Uterus (tissue), 4 donors: ENCODE results near the gene DNAH6. TPM values are rescaled to one million over a fixed set of nuclear protein-coding genes. Genes with fewer than 3 reads are reported as not detected.

ENCODE experiments used
- DNase-seq, 2 donors: peaks; one replicate each; pipeline ENCODE4 v3.0.0-alpha.2; 2019 to 2020
- H3K27ac ChIP-seq, 2 donors: fragments of 200-600 bp; sonication (generic); 1 replicate in 1 of 2; 2 replicates in 1 of 2; pipeline ENCODE4 v1.5.1; 2016 to 2018
- H3K27me3 ChIP-seq, 2 donors: fragments of 200-600 bp; sonication (generic); one replicate each; pipeline ENCODE4 v1.5.1; 2018 to 2019; ENCODE audit warnings: control low read depth in 1 of 2
- H3K36me3 ChIP-seq, 2 donors: fragments of 200-600 bp; sonication (generic); one replicate each; pipeline ENCODE4 v1.5.1; 2019; ENCODE audit warnings: control low read depth in 1 of 2
- H3K4me1 ChIP-seq, 2 donors: fragments of 200-600 bp; sonication (generic); one replicate each; pipeline ENCODE4 v1.5.1; 2018 to 2019; ENCODE audit warnings: control low read depth in 1 of 2
- H3K4me3 ChIP-seq, 2 donors: fragments of 200-600 bp; sonication (generic); 1 replicate in 1 of 2; 2 replicates in 1 of 2; pipeline ENCODE4 v1.5.1; 2018 to 2019; ENCODE audit warnings: mild to moderate bottlenecking in 1 of 2
- H3K9me3 ChIP-seq, 2 donors: fragments of 200-600 bp; sonication (generic); one replicate each; pipeline ENCODE4 v1.5.1; 2019; ENCODE audit warnings: control low read depth in 1 of 2
- POLR2A ChIP-seq, 2 donors: fragments of 450-650 bp; IDR thresholded peaks; one replicate each; pipeline ENCODE4 v1.6.1; 2016; ENCODE audit warnings: antibody characterized with exemption in 2 of 2, mild to moderate bottlenecking in 1 of 2, moderate library complexity in 1 of 2
- intact Hi-C: fragments of 100-400 bp; cut with DNase I; formaldehyde crosslinking; loops from one replicate; pipeline ENCODE4 v1.15.1; 2023; ENCODE audit warnings: low total_unique reads
- total RNA-seq, 4 donors: library from RNA; depleted of rRNA in 3 of 4; stranded (reverse); fragments of >200 nt in 3 of 4; gene quantifications; one replicate each; pipeline versions ENCODE4 v1.1.0 to v1.2.4, GENCODE V29; 2014 to 2023
- TF ChIP-seq, protein P1 (sequence below), 4 experiments: fragments of 200-600 bp in 2 of 4; fragments of 450-650 bp in 2 of 4; sonication (generic) in 2 of 4; IDR thresholded peaks; one replicate each; pipeline ENCODE4 v1.5.1; 2016 to 2019; ENCODE audit warnings: antibody characterized with exemption in 4 of 4, mild to moderate bottlenecking in 2 of 4, moderate library complexity in 1 of 4
- donor health status: DM: yes; HTN: yes; CAD: no.

Gene DNAH6
- total RNA-seq, 4 donors from 2014 or later, result 1.0 to 8.4 (median 2.7) TPM

DNA sequence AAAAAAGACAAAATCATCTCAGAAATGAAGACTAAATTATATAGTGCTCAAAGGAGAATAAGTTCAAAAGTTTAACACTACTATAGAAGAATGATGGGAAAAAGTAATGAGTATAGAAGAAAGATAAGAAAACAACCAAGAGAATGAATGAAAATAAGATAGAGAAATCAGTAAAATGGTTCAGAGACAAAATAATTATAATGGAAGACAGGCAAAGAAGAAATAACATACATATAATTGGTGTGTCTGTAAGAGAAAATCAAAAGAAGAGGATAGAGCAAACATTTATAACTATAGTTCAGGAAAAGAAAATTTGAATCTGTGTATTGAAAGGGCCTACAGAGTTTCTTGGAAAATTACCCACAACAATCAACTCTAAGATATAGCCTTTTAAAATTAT is 43.5 kb downstream of the DNAH6 start:
- TF ChIP-seq POLR2A (IDR thresholded peaks at IDR 0.05), result no peak
- TF ChIP-seq, protein P1, sequence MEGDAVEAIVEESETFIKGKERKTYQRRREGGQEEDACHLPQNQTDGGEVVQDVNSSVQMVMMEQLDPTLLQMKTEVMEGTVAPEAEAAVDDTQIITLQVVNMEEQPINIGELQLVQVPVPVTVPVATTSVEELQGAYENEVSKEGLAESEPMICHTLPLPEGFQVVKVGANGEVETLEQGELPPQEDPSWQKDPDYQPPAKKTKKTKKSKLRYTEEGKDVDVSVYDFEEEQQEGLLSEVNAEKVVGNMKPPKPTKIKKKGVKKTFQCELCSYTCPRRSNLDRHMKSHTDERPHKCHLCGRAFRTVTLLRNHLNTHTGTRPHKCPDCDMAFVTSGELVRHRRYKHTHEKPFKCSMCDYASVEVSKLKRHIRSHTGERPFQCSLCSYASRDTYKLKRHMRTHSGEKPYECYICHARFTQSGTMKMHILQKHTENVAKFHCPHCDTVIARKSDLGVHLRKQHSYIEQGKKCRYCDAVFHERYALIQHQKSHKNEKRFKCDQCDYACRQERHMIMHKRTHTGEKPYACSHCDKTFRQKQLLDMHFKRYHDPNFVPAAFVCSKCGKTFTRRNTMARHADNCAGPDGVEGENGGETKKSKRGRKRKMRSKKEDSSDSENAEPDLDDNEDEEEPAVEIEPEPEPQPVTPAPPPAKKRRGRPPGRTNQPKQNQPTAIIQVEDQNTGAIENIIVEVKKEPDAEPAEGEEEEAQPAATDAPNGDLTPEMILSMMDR (IDR thresholded peaks at IDR 0.05), result no peak
- intact Hi-C loops, result no loop called here
- H3K27ac ChIP-seq, result no peak overlapping the region

DNA sequence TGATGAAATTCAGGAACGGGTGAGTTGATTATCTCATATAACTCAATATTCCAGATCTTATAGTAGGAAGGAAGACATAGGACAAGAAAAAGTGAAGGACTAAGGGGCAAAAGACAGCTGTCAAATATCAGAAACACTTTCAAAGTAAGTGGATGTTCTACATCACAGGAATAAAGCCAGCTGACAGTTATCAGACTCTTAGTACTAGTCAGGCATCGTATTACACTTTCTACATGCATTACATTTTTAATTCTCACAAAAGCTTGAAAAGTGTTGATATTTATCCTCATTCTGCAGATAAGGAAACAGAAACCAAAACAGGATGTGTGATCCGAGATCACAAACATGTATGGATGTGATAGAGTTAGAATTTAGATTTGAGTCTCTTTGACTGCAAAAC is 63.4 kb downstream of the DNAH6 start:
- Histone ChIP-seq H3K9me3 (no peaks in the 10 kb centered on the region), H3K4me1 (no peaks in the 10 kb centered on the region), H3K36me3 (no peaks in the 10 kb centered on the region), H3K4me3 (no peak overlapping the region), H3K27me3 (no peaks in the 10 kb centered on the region), H3K27ac (no peak overlapping the region)
- DNase-seq, result no peak
- TF ChIP-seq, protein P1 (IDR thresholded peaks at IDR 0.05), result no peak
- no peak for TF ChIP-seq POLR2A (IDR thresholded peaks at IDR 0.05)
- intact Hi-C loops, result no loop called here

More for the DNA sequence above, 43.5 kb downstream of the DNAH6 start:
- H3K4me3 ChIP-seq, result no peak overlapping the region
- no peaks in the 10 kb centered on the region for H3K36me3 ChIP-seq
- H3K9me3 ChIP-seq, result no peaks in the 10 kb centered on the region
- H3K4me1 ChIP-seq, result no peaks in the 10 kb centered on the region
- DNase-seq, result no peak
- H3K27me3 ChIP-seq, result no peaks in the 10 kb centered on the region

DNA sequence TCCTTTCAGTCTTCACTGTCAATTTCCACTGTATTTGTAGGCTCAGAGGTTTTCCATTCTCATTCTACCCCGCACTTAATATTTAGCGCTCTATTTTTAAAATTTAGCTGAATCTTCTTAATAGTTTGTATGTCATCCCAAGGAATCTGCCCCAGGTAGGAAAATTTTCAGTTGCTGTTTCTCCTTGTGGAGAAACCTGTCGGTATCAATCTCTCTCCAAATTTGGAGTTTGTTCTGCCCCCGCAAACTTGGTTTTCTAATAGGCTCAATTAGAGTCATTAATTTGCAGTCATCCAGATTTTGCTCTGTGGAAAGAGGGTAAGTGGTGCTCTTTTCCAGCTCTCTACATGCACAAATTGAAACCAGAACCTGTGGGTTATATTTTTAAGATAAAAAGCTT is 87.6 kb downstream of the DNAH6 start:
- Histone ChIP-seq H3K9me3 (no peaks in the 10 kb centered on the region), H3K36me3 (no peaks in the 10 kb centered on the region), H3K4me3 (no peak overlapping the region), H3K4me1 (no peaks in the 10 kb centered on the region), H3K27me3 (no peaks in the 10 kb centered on the region), H3K27ac (no peak overlapping the region)
- TF ChIP-seq, protein P1 (IDR thresholded peaks at IDR 0.05), result no peak
- no peak for TF ChIP-seq POLR2A (IDR thresholded peaks at IDR 0.05)
- DNase-seq, result no peak
- intact Hi-C loops, result no loop called here

DNA sequence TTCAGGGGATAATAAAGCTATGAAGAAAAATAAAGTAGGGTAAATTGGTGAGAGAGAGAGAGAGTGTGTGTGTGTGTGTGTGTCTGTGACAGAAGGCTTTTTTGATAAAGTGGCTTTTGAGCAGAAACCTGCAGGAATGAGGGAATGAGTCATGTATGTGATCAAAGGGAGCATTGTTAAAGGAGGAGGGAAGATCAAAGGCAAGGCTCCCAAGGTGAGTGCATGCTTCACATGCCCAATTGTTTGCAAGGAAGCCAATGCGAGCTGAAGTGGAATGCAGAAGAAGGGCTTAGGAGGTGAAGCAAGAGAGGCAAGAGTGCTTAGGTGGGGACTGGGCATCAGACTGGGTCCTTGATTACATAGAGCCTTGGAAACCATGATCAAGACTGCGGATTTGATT is 96.8 kb downstream of the DNAH6 start:
- H3K27ac ChIP-seq, result no peak overlapping the region
- H3K4me1 ChIP-seq, result no peaks in the 10 kb centered on the region
- peaks cover 0 to 6% of the 10 kb centered on the region in 2 donors for H3K9me3 ChIP-seq
- no peaks in the 10 kb centered on the region for H3K27me3 ChIP-seq
- H3K4me3 ChIP-seq, result no peak overlapping the region
- no peak for TF ChIP-seq POLR2A (IDR thresholded peaks at IDR 0.05)
- TF ChIP-seq, protein P1 (IDR thresholded peaks at IDR 0.05), result no peak
- H3K36me3 ChIP-seq, result no peaks in the 10 kb centered on the region
- no peak for DNase-seq
- intact Hi-C loops, result no loop called here

DNA sequence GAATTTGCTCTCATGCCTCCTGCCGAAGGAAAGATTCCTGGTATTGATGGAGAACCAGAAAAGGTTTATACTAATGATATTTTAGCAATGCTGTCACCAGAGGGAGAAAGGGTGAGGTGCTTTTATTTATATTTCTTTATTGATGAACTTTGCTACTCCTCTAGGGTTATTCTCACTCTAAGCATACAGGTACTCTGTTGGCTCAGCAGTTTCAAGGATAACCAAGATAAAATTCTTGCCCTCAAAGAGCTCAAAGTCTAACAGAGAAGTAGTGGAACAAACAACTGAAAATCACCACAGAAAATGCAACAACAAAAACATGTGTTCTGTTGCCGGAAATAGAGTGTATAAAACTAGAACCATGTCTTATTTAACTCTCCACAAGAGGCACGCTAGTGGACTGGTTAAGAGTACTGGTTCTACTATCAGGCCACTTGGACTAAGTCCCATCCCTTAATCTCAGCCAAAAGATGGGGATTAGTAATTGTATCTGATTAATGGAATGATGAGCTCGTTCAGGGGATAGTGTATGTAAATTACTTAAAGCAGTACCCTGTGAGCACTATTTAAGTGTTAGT is 103.6 kb downstream of the DNAH6 start:
- Histone ChIP-seq H3K4me3 (no peak overlapping the region), H3K27ac (no peak overlapping the region), H3K27me3 (no peaks in the 10 kb centered on the region), H3K9me3 (peaks cover 0 to 6% of the 10 kb centered on the region in 2 donors), H3K36me3 (no peaks in the 10 kb centered on the region), H3K4me1 (no peaks in the 10 kb centered on the region)
- intact Hi-C loops, result no loop called here
- no peak for TF ChIP-seq POLR2A (IDR thresholded peaks at IDR 0.05)
- TF ChIP-seq, protein P1 (IDR thresholded peaks at IDR 0.05), result no peak
- DNase-seq, result no peak
